ENCODE measurements around the gene FAM221B.

The FAM221B gene

DNA sequence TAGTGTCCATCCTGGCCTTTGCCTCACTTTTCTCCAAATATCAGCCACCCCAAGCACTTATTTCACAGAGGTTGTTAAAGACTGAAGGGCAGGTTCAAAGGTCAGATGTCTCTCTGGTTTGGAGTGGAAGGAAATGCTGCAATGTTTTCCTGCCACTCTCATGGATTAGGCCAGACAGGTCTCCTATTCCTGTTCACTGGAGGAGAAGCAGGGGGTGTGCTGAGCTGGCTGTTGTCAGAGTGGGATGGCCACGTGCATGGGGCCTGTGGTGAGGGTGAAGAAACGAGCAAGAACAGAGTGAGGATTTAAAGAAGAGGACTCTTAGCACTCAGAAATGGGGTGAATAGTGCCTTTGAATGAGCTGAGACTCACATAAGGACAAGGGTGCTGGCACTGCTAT lies 7.2 kb upstream of the FAM221B start:
- Mint-ChIP-seq H3K27me3 (no peaks in the 10 kb centered on the region), H3K4me3 (no peak overlapping the region), H3K36me3 (ENCODE audit: low read depth) (no peaks in the 10 kb centered on the region), H3K27ac (peak overlapping the region; percentile 11), H3K4me1 (ENCODE audit: low read depth) (peaks cover 18% of the 10 kb centered on the region), H3K9me3 (no peaks in the 10 kb centered on the region)

DNA sequence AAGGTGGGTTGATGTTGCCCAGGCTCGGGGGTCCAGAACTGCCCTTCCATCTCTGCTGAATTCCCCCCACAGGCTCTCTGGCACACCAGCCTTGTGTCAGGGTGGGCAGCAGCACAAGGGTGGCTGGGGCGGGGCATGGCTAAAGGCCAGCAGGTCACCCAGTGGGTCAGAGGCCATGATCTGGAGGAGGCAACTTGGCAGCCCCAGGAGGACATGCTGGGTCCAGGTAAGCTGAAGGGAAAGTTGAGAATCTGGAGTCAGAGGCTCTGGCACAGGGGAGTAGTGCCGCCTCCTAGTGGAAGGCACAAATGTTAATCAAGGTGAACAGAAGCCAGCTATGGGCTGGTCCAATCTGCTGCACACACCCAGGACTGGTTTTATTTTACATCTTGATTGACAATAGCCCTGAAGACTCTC lies 6.7 kb upstream of the FAM221B start:
- Mint-ChIP-seq H3K27me3 (no peaks in the 10 kb centered on the region), H3K27ac (no peak overlapping the region), H3K4me1 (ENCODE audit: low read depth) (peaks cover 17% of the 10 kb centered on the region), H3K4me3 (no peak overlapping the region), H3K9me3 (no peaks in the 10 kb centered on the region), H3K36me3 (ENCODE audit: low read depth) (no peaks in the 10 kb centered on the region)

DNA sequence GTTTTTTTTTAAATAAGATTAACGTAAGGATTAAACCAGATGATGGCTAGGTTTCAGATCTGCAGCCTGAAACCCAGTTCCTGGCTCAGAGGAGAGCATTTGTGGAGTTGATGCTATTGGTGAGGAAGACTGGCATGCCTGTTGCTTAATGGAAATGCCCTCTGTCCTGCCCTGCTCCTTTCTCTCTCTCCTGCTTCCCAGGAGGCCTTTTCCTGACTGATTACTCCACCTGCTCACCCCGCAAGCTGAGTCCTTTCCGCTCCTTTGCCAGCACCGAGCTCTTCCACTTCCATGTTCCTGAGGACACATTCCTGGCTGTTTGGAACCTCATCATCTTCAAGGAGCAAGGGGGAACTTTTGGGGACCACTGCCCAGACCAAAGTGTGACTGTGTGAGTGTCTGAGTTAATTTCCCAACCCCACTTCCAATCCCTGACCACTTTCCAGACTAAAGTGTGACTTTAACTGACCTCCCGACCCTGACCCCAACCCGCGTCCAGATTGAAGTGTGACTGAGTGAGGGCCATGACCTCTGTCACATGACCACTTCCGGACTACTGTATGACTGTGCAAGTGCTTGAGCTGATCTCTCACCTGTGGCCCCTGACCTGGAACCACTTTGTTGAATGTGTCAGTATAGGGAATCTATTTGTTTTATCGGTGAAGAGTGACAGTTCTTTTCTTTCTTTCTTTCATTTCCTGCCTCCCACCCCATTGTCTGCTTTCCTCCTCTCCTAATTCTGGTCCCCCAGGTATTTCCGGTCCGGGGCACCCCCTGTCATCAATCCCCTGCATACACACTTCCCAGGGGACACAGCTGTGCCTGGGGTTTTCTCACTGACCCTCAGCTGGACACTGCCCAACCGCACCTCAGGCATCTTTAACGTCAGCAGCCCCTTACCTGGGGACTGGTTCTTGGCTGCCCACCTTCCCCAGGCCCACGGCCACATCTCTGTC lies 6.0 kb upstream of the FAM221B start:
- Mint-ChIP-seq H3K27ac (no peak overlapping the region), H3K27me3 (no peaks in the 10 kb centered on the region), H3K4me1 (ENCODE audit: low read depth) (peaks cover 20% of the 10 kb centered on the region), H3K36me3 (ENCODE audit: low read depth) (no peaks in the 10 kb centered on the region), H3K9me3 (no peaks in the 10 kb centered on the region), H3K4me3 (no peak overlapping the region)

DNA sequence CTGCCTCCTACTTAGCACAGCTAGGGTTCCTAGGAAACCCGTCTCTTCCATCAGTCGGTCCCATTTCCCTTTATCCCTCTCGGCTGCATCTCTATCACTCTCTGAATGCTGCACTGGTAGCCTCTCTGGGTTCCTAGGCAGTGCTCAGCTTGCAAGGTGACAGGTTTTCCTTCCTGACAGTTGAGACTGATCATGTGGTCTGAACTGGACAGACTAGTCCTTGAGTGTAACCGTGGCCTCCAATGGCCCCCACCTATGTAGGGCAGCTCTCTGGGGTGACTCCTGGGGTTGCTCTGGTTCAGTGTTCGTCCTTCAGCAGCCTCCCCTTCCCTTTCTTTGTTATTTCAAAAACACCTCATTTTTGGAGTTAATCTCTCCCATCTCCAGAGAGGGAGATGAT lies 4.3 kb upstream of the FAM221B start:
- Mint-ChIP-seq H3K27ac (no peak overlapping the region), H3K27me3 (no peaks in the 10 kb centered on the region), H3K9me3 (no peaks in the 10 kb centered on the region), H3K4me3 (no peak overlapping the region), H3K36me3 (ENCODE audit: low read depth) (no peaks in the 10 kb centered on the region), H3K4me1 (ENCODE audit: low read depth) (peaks cover 31% of the 10 kb centered on the region)

DNA sequence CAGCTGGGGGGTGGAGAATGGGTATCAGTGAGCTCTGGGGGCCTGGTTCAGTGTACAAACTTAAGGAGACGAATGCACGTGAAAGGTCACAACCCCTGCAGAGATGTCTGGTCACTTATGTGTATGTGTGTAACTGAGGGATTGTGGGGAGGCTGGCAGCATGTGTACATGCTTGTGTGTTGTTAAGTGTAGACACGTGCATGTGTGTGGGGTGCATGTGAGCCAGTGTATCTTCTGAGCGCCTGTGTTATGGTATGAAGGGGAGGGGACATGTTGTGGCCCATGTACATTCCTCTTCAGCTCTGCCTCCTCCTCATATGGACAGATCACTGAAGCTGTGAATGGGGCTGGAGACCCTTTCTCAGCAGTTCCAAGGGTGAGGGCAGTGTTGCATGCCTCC lies 2.5 kb upstream of the FAM221B start:
- Mint-ChIP-seq H3K27ac (no peak overlapping the region), H3K4me1 (ENCODE audit: low read depth) (peaks cover 33% of the 10 kb centered on the region), H3K4me3 (no peak overlapping the region), H3K27me3 (no peaks in the 10 kb centered on the region), H3K36me3 (ENCODE audit: low read depth) (no peaks in the 10 kb centered on the region), H3K9me3 (no peaks in the 10 kb centered on the region)

DNA sequence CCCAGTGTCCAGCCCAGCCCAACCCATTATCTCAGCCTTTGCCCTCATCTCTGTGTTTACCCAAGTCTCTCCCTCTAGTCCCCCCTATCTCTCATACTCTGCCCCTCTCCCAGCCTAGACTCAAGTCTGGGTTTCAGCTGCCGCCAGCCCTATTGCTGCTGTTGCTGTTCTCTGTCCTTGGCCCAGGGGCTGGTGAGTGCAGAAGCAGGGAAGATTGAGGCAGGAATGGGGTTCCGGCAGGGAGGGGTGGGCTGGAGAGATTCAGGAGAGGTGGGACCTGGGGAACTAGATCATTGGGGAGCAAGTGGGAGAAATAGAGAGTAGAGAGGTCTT lies 1.2 kb upstream of the FAM221B start:
- Mint-ChIP-seq H3K9me3 (no peaks in the 10 kb centered on the region), H3K27me3 (no peaks in the 10 kb centered on the region), H3K4me1 (ENCODE audit: low read depth) (peaks cover 34% of the 10 kb centered on the region), H3K36me3 (ENCODE audit: low read depth) (no peaks in the 10 kb centered on the region), H3K4me3 (peak overlapping the region; percentile 73), H3K27ac (peak overlapping the region; percentile 55)

DNA sequence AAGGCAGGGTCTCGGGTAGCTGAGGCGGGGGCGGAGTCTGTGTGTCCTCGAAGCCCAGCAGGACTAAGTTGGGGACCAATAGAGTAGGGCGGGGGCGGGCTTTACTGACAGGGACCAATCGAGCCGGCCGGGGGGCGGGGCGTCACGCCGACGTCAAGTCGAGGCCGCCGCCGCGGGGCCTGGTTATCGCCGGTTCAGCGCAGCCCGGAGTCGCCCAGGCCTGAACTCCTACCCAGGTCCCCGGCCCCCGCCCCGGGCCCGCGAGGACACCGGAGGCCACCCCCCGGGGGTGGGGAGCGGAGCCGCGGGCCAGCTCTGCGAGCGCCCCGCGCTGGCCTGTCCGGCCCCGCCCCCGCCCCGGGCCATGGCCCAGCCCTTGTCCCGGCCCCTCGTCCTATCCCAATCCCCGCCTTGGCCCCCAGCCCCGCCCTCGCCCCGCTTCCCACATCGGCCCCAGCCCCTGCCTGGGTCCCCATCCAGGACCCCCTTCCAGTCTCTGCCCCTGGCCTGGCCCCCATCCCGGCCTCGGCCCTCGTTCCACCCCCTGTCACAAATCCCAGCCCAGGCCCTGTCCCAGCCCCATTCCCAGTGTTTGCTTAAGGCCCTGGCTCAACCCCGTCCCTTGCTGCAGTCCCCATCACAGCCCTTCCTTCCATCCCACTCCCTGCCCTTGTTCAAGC lies 692 bp upstream of the FAM221B start, which contains the start of gene TMEM8B:
TSS of gene TMEM8B (plus strand) at position 145 of the 680 bp plus-strand sequence. CDS start at position 365, 220 bp downstream.
- H3K36me3 Mint-ChIP-seq (ENCODE audit: low read depth), result no peaks in the 10 kb centered on the region
- peaks cover 30% of the 10 kb centered on the region for H3K4me1 Mint-ChIP-seq (ENCODE audit: low read depth)
- no peaks in the 10 kb centered on the region for H3K27me3 Mint-ChIP-seq

DNA sequence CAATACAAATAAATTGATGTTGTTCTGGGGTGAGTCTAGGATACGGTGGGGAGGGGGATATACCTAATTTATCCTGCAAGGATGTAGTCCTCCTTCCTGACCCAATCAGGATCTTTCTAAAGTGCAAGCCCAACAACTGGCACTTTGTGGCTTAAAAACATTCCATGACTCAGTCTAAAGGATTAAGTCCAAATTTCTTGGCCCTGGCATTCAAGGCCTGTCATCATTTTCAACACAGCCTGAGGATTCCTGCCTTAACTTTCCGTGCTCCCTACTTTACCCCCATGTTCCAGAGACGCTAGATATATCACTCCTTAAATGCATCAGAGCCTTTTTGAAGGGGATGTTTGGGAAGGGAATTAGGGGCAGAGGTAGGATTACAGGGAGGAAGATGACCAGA lies 1.0 kb downstream of the FAM221B start:
- H3K9me3 Mint-ChIP-seq, result no peaks in the 10 kb centered on the region
- H3K4me1 Mint-ChIP-seq (ENCODE audit: low read depth), result peaks cover 23% of the 10 kb centered on the region
- no peaks in the 10 kb centered on the region for H3K27me3 Mint-ChIP-seq
- H3K36me3 Mint-ChIP-seq (ENCODE audit: low read depth), result no peaks in the 10 kb centered on the region
- no peak overlapping the region for H3K4me3 Mint-ChIP-seq
- no peak overlapping the region for H3K27ac Mint-ChIP-seq

More for the DNA sequence above, 692 bp upstream of the FAM221B start, which contains the start of gene TMEM8B:
- Mint-ChIP-seq H3K9me3 (no peaks in the 10 kb centered on the region), H3K27ac (peak within 1 kb of the TSS; percentile 91), H3K4me3 (peak within 1 kb of the TSS; percentile 95)

DNA sequence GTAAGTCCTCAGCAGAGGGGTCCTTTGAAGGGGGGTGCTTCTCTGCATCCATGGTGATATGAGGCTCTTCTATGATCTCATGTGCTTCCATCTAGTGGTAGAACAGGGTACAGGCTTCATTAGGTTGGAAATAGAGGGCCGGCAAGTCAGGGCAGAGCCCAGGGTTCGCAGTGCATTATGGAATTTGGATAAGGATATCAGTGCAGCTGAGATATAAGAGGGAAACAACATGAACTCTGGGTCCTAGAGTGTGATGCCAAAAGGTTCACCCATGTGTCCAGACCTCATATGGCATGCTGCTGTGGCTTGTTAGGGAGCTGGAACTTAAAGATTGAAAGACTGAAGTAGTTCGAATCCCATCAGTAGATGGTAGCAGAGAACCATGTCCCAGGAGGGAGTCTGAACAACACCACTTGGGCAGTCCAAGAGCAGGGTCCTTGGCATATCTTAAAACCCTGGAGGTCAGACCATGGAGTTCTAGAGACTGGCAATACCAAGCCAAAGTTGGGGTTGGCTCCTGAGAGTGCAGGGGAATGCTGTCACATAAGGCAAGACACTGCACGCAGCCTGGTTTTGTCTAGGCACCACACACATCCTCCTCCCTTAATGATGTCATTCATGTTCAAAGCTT lies 2.3 kb downstream of the FAM221B start:
- Mint-ChIP-seq H3K4me3 (no peak overlapping the region), H3K36me3 (ENCODE audit: low read depth) (no peaks in the 10 kb centered on the region), H3K9me3 (no peaks in the 10 kb centered on the region), H3K4me1 (ENCODE audit: low read depth) (peaks cover 23% of the 10 kb centered on the region), H3K27me3 (no peaks in the 10 kb centered on the region), H3K27ac (no peak overlapping the region)

DNA sequence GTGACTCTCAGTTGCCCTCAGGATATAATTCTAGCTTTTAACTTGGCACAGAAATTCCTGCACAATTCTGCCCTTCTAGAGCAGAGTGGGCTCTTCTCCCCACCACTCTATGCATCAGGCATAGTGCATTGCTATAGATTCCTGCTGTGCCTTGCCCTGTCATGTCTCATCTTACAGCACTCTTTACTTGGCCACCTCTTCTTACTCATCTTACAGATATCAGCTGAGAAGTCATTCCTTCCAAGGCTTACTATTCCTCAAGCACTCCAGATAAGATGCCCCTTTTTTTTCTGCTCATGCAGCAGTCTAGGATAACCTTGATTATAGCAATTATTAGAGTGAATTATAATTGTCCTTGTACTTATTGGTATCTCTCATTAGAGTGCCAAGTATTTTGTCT lies 5.6 kb downstream of the FAM221B start:
- Mint-ChIP-seq H3K27ac (no peak overlapping the region), H3K4me3 (no peak overlapping the region), H3K27me3 (no peaks in the 10 kb centered on the region), H3K9me3 (no peaks in the 10 kb centered on the region), H3K4me1 (ENCODE audit: low read depth) (peaks cover 4% of the 10 kb centered on the region), H3K36me3 (ENCODE audit: low read depth) (no peaks in the 10 kb centered on the region)

DNA sequence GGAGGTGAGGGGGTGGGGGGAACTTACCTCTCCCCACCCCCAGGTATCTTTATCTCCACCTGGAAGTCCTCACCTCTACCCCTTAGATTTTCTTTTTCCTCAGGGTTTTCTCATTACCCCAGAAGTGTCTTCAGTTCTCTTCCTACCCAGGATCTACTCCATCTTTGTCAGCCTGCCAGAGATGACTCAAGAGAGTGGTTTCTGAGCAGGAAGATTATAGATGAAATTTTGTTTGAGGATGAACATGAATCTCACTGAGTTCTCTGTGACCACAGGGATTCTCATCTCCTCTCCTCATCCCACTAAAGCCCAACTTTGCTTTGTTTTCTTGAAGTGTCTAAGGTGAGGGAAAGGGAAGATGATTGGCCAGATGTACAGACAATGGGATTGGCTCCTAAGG lies 8.5 kb downstream of the FAM221B start:
- H3K27ac Mint-ChIP-seq, result no peak overlapping the region

DNA sequence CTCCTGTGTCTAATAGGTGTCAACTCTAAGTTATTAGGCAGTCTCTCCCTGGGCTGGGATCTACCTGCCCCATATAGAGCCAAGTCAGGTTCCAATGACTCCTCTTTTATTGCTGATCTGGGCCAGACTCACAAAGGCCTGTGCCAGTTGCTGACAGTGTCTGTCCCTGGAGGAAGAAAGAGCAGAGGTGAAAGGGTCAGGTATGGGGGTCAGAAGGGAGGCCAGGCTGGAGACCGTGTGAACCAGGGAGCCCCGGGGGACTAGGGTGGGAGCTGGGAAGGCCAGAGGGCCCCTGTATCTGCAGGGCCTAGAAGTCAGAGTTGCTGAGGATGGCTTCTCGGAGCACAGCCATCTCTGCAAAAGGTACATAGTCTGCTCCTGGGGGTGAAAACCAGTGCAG lies 10.2 kb downstream of the FAM221B start:
- Mint-ChIP-seq H3K4me3 (no peak overlapping the region), H3K27ac (no peak overlapping the region), H3K4me1 (ENCODE audit: low read depth) (peaks cover 16% of the 10 kb centered on the region), H3K36me3 (ENCODE audit: low read depth) (no peaks in the 10 kb centered on the region), H3K9me3 (no peaks in the 10 kb centered on the region), H3K27me3 (no peaks in the 10 kb centered on the region)

More for the DNA sequence above, 8.5 kb downstream of the FAM221B start:
- Mint-ChIP-seq H3K4me1 (ENCODE audit: low read depth) (peaks cover 6% of the 10 kb centered on the region), H3K27me3 (no peaks in the 10 kb centered on the region), H3K9me3 (no peaks in the 10 kb centered on the region), H3K4me3 (no peak overlapping the region), H3K36me3 (ENCODE audit: low read depth) (no peaks in the 10 kb centered on the region)

DNA sequence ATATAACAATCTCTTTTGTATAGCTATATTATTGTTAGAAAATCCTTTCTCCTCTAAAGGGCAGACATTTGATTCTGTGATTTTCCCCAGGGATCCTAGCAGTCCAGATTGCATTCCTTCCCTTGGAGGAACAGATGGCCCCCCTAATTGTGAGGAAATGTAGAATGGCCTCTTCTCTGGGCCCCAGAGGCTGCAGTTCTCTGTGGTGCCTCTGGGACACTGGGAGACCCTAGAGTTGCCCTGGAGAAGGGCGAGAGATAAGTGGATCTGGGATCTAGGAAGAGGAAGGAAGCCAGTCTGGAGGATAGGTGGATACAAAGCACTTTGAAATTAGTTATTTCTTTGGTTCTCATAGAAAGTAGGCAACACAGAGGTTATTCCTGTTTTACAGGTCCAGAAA lies 11.8 kb downstream of the FAM221B start:
- Mint-ChIP-seq H3K4me3 (no peak overlapping the region), H3K27ac (no peak overlapping the region), H3K27me3 (no peaks in the 10 kb centered on the region), H3K4me1 (ENCODE audit: low read depth) (peaks cover 31% of the 10 kb centered on the region), H3K9me3 (no peaks in the 10 kb centered on the region), H3K36me3 (ENCODE audit: low read depth) (no peaks in the 10 kb centered on the region)

DNA sequence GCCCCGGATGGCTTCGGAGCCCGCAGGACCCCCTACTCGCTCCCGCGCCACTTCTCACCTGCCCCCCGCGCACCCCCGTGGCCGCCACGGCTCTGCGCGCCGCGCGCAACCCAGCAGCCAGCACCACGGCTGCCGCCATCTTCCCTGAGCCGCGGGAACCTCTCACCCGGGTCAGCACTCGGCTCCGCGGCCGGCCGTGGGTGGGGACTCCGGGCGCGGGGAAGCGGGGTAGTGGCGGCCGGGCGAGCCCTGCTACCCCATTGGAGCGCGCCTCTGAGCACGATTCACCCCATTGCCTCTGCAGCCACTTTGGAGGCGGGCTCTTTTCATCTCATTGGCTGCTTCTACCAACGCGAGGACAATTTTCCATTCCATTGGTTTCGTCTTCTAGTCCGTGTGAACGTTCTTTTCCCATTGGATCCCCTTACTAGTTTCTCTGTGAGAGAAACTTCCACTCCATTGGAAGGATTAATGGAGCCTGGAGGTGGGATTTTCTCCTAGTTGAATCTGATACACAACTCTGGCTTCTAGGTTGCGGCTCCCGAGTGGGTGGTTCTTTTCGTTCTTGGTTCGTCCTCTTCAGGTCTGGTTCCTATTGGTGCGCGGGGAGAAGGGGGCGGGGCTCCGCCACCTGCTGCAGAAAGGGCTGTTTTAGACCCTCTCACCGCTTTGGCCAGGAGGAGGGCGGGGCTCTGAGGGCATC lies 13.5 kb downstream of the FAM221B start, which contains the start of gene HINT2:
TSS of gene HINT2 (minus strand) at position 202 of the 703 bp plus-strand sequence. CDS start at position 139, 63 bp downstream.
- Mint-ChIP-seq H3K9me3 (no peaks in the 10 kb centered on the region), H3K4me1 (ENCODE audit: low read depth) (peaks cover 44% of the 10 kb centered on the region), H3K4me3 (peak within 1 kb of the TSS; percentile 94), H3K27me3 (no peaks in the 10 kb centered on the region), H3K27ac (peak within 1 kb of the TSS; percentile 98), H3K36me3 (ENCODE audit: low read depth) (no peaks in the 10 kb centered on the region)
